SU-DHL-6 (cell line): ENCODE results near the gene ABCA13.

Experiments
- H2AFZ ChIP-seq: fragments of 200-600 bp; sonication (generic); 2 replicates; pipeline ENCODE4 v1.6.1; 2014; ENCODE audit warnings: low read depth, mild to moderate bottlenecking, moderate library complexity, mixed read lengths, antibody characterized with exemption, low read length; ENCODE audit not compliant: severe bottlenecking
- H3F3A ChIP-seq: fragments of 200-600 bp; shearing (Covaris generic); 2 replicates; pipeline ENCODE4 v1.6.0; 2016; ENCODE audit warnings: antibody characterized with exemption, mild to moderate bottlenecking; ENCODE audit not compliant: insufficient read depth
- H3K27ac ChIP-seq: fragments of 200-600 bp; sonication (generic); 2 replicates; pipeline ENCODE4 v1.5.1; 2016; ENCODE audit warnings: low read depth, mild to moderate bottlenecking, low read length, moderate library complexity, mixed read lengths
- H3K27me3 ChIP-seq: fragments of 200-600 bp; sonication (generic), shearing (Covaris generic); 2 replicates; pipeline ENCODE4 v1.6.0; 2014; ENCODE audit warnings: mild to moderate bottlenecking, low read length
- H3K36me3 ChIP-seq: fragments of 200-600 bp; sonication (generic); 2 replicates; pipeline ENCODE4 v1.6.1; 2014; ENCODE audit warnings: mild to moderate bottlenecking, low read length, mixed read lengths
- H3K4me2 ChIP-seq: fragments of 300-600, 200-600 bp; shearing (Covaris generic), sonication (generic); 2 replicates; pipeline ENCODE4 v1.6.0; 2014; ENCODE audit warnings: low read length, low read depth, mild to moderate bottlenecking; ENCODE audit not compliant: poor library complexity, severe bottlenecking
- H3K4me3 ChIP-seq: fragments of 200-600 bp; sonication (generic); 2 replicates; pipeline ENCODE4 v1.5.1; 2014; ENCODE audit warnings: antibody characterized with exemption, low read length, mild to moderate bottlenecking, mixed read lengths; ENCODE audit not compliant: insufficient read depth, poor library complexity, severe bottlenecking
- H3K79me2 ChIP-seq: fragments of 200-600 bp; sonication (generic); 2 replicates; pipeline ENCODE4 v1.6.1; 2014; ENCODE audit warnings: mild to moderate bottlenecking, low read length, moderate library complexity; ENCODE audit not compliant: insufficient read depth
- H3K9ac ChIP-seq: fragments of 200-600 bp; sonication (generic); 2 replicates; pipeline ENCODE4 v1.7.0; 2014; ENCODE audit warnings: mild to moderate bottlenecking, low read length
- H3K9me2 ChIP-seq: fragments of 200-600 bp; sonication (generic); replicated peaks from 2 replicates; pipeline ENCODE4 v1.6.1; 2014; ENCODE audit warnings: low read length; ENCODE audit not compliant: insufficient read depth
- H3K9me3 ChIP-seq: fragments of 200-600 bp; sonication (generic); 2 replicates; pipeline ENCODE4 v1.6.1; 2014; ENCODE audit warnings: low read length, mixed read lengths; ENCODE audit not compliant: insufficient read depth
- H4K20me1 ChIP-seq: fragments of 200-600 bp; sonication (generic); 2 replicates; pipeline ENCODE4 v1.6.1; 2014; ENCODE audit warnings: low read depth, mild to moderate bottlenecking, antibody characterized with exemption, low read length, moderate library complexity, mixed read lengths
- CTCF ChIP-seq: fragments of 200-600 bp; sonication (generic); IDR thresholded peaks from one replicate; pipeline ENCODE4 v1.5.1; 2017; ENCODE audit warnings: antibody characterized with exemption, mild to moderate bottlenecking, low read length, moderate library complexity; ENCODE audit not compliant: insufficient read depth, poor library complexity, severe bottlenecking
- EZH2phosphoT487 ChIP-seq: fragments of 200-600 bp; sonication (generic), shearing (Covaris generic); conservative IDR thresholded peaks from 2 replicates; pipeline ENCODE4 v1.6.1; 2018; ENCODE audit warnings: mild to moderate bottlenecking, antibody characterized with exemption, low read length, moderate library complexity, mixed read lengths

Gene ABCA13

GRCh38 chr7:48165157-48165556 lies 6.1 kb upstream of the ABCA13 start:
- no peaks in the 10 kb centered on the region for H4K20me1 ChIP-seq
- no peak overlapping the region for H2AFZ ChIP-seq
- TF ChIP-seq EZH2phosphoT487: no peak
- TF ChIP-seq CTCF: no peak
- no peaks in the 10 kb centered on the region for H3K27me3 ChIP-seq
- no peaks in the 10 kb centered on the region for H3K79me2 ChIP-seq
- no peaks in the 10 kb centered on the region for H3K9me3 ChIP-seq
- H3K4me3 ChIP-seq: no peak overlapping the region
- no peaks in the 10 kb centered on the region for H3F3A ChIP-seq
- H3K9me2 ChIP-seq: no peaks in the 10 kb centered on the region
- no peaks in the 10 kb centered on the region for H3K36me3 ChIP-seq
- no peak overlapping the region for H3K9ac ChIP-seq
- H3K27ac ChIP-seq: no peak overlapping the region
- H3K4me2 ChIP-seq: no peak overlapping the region

GRCh38 chr7:48168159-48168558 lies 3.1 kb upstream of the ABCA13 start:
- H2AFZ ChIP-seq: no peak overlapping the region
- H3K27me3 ChIP-seq: no peaks in the 10 kb centered on the region
- TF ChIP-seq EZH2phosphoT487 (no peak), CTCF (no peak)
- H3K4me2 ChIP-seq: no peak overlapping the region
- H3K36me3 ChIP-seq: no peaks in the 10 kb centered on the region
- no peaks in the 10 kb centered on the region for H3K9me3 ChIP-seq
- H3F3A ChIP-seq: no peaks in the 10 kb centered on the region
- H3K9me2 ChIP-seq: no peaks in the 10 kb centered on the region
- H3K27ac ChIP-seq: no peak overlapping the region
- no peak overlapping the region for H3K4me3 ChIP-seq
- H3K9ac ChIP-seq: no peak overlapping the region
- H3K79me2 ChIP-seq: no peaks in the 10 kb centered on the region
- no peaks in the 10 kb centered on the region for H4K20me1 ChIP-seq

GRCh38 chr7:48170506-48170905 lies 752 bp upstream of the ABCA13 start:
- H3K27ac ChIP-seq: no peak overlapping the region
- H3K4me3 ChIP-seq: no peak overlapping the region
- H2AFZ ChIP-seq: no peak overlapping the region
- no peak overlapping the region for H3K9ac ChIP-seq
- no peak overlapping the region for H3K4me2 ChIP-seq
- H3K27me3 ChIP-seq: no peaks in the 10 kb centered on the region
- H3F3A ChIP-seq: no peaks in the 10 kb centered on the region
- no peaks in the 10 kb centered on the region for H3K9me2 ChIP-seq
- no peaks in the 10 kb centered on the region for H3K36me3 ChIP-seq
- H4K20me1 ChIP-seq: no peaks in the 10 kb centered on the region
- TF ChIP-seq EZH2phosphoT487 (no peak), CTCF (no peak)
- H3K9me3 ChIP-seq: no peaks in the 10 kb centered on the region
- no peaks in the 10 kb centered on the region for H3K79me2 ChIP-seq

GRCh38 chr7:48173313-48173712 lies 2.1 kb downstream of the ABCA13 start:
- TF ChIP-seq CTCF (no peak), EZH2phosphoT487 (no peak)
- no peaks in the 10 kb centered on the region for H3F3A ChIP-seq
- H3K27ac ChIP-seq: no peak overlapping the region
- H3K9me3 ChIP-seq: no peaks in the 10 kb centered on the region
- H3K36me3 ChIP-seq: no peaks in the 10 kb centered on the region
- no peaks in the 10 kb centered on the region for H3K9me2 ChIP-seq
- no peak overlapping the region for H3K4me3 ChIP-seq
- H2AFZ ChIP-seq: no peak overlapping the region
- no peak overlapping the region for H3K9ac ChIP-seq
- H3K79me2 ChIP-seq: no peaks in the 10 kb centered on the region
- H3K27me3 ChIP-seq: no peaks in the 10 kb centered on the region
- no peaks in the 10 kb centered on the region for H4K20me1 ChIP-seq
- H3K4me2 ChIP-seq: no peak overlapping the region
